ENCODE data around the gene PLPP3. TPM values are rescaled to one million over a fixed set of nuclear protein-coding genes. Genes with fewer than 3 reads are reported as not detected.
A peak's percentile ranks its signal among the peaks of the same experiment; 100 is the strongest.

Gene PLPP3
- total and polyA plus RNA-seq, 2 experiments from 2014 or later: 103 to 159 TPM

DNA sequence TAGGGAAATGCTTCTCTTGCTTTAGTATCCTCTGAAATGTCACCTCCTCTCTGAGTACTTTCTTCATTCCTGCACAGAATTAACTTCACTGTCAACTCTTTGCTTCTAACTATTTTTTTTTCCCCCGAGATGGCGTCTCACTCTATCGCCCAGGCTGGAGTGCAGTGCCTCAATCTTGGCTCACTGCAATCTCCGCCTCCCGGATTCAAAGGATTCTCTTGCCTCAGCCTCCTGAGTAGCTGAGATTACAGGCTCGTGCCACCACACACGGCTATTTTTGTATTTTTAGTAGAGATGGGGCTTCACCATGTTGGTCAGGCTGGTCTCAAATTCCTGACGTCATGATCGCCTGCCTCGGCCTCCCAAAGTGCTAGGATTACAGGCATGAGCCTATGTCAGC, 1.4 kb upstream of the PLPP3 start:
- Histone ChIP-seq H3K9me3 (ENCODE audit: low read depth) (no peaks in the 10 kb centered on the region), H3K4me3 (no peak overlapping the region), H3K27me3 (no peaks in the 10 kb centered on the region), H4K20me1 (ENCODE audit: insufficient read depth, poor library complexity, severe bottlenecking) (peaks cover 23% of the 10 kb centered on the region), H3K4me1 (ENCODE audit: insufficient read depth) (peaks cover 11% of the 10 kb centered on the region), H3K27ac (no peak overlapping the region), H3K79me2 (peaks cover 44% of the 10 kb centered on the region), H2AFZ (no peak overlapping the region), H3K9me2 (replicated peaks; ENCODE audit: insufficient read depth) (no peaks in the 10 kb centered on the region), H3K36me3 (replicated peaks; ENCODE audit: insufficient read depth, low read depth) (no peaks in the 10 kb centered on the region), H3K4me2 (peak overlapping the region; percentile 79)
- TF ChIP-seq, protein P1, sequence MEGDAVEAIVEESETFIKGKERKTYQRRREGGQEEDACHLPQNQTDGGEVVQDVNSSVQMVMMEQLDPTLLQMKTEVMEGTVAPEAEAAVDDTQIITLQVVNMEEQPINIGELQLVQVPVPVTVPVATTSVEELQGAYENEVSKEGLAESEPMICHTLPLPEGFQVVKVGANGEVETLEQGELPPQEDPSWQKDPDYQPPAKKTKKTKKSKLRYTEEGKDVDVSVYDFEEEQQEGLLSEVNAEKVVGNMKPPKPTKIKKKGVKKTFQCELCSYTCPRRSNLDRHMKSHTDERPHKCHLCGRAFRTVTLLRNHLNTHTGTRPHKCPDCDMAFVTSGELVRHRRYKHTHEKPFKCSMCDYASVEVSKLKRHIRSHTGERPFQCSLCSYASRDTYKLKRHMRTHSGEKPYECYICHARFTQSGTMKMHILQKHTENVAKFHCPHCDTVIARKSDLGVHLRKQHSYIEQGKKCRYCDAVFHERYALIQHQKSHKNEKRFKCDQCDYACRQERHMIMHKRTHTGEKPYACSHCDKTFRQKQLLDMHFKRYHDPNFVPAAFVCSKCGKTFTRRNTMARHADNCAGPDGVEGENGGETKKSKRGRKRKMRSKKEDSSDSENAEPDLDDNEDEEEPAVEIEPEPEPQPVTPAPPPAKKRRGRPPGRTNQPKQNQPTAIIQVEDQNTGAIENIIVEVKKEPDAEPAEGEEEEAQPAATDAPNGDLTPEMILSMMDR (IDR thresholded peaks at IDR 0.05; ENCODE audit: poor library complexity): no peak
- TF ChIP-seq EZH2 (IDR thresholded peaks at IDR 0.05; ENCODE audit: borderline replicate concordance) (no peak), EZH2phosphoT487 (IDR thresholded peaks at IDR 0.05; ENCODE audit: low read depth, severe bottlenecking, unreplicated experiment) (no peak)
- DNase-seq (ENCODE audit: low spot score): no peak
- WGBS (ENCODE audit: low lambda C conversion rate, missing lambda C conversion rate): 78% methylated on average over 10 of the region's 10 CpGs

DNA sequence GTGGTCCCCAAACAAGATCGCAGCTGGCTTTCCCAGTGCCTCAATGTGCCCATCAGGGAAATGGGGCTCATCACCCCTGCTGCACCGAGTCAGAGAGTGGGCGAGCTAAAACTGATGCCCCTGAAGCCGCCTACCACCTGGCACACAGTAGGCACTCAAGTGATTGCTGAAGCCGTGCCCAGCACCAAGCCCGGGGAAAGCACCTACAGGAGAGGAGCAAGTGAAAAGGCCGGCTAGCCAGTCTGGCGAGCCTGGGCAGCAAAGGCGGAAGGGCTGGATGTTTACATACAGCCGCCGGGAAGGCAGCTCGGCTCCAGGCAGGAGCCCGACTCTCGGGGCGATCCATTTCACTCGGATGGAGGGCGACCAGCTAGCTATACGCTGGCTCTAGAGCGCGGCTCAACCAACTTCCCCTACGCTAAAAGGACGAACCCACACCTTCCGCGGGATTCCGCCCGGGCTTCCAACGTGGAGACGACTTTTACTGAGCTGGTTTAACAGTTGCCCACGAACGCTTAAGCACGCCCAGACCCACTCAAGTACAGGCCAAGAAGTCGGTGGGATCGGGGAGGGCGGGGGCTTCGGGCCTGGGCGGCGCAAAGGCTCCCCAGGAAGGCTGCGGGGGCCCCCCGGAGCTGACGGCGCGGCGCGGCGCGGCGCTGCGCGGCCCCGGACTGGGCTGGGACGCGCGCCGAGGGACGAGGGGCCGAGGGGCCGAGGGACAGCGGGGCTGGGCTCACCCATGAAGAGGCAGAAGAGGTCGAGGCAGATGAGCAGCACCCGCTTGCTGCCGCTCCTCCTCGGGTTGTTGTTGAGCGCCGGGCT, 1.0 kb downstream of the PLPP3 start:
- no peaks in the 10 kb centered on the region for H3K9me2 ChIP-seq (replicated peaks; ENCODE audit: insufficient read depth)
- H3K4me1 ChIP-seq (ENCODE audit: insufficient read depth): peaks cover 24% of the 10 kb centered on the region
- H3K9me3 ChIP-seq (ENCODE audit: low read depth): no peaks in the 10 kb centered on the region
- peak overlapping the region; percentile 98 for H3K27ac ChIP-seq
- H3K79me2 ChIP-seq: peaks cover 69% of the 10 kb centered on the region
- H4K20me1 ChIP-seq (ENCODE audit: insufficient read depth, poor library complexity, severe bottlenecking): peaks cover 47% of the 10 kb centered on the region
- 2% methylated on average over 40 of the region's 64 CpGs for WGBS (ENCODE audit: low lambda C conversion rate, missing lambda C conversion rate)
- H3K27me3 ChIP-seq: no peaks in the 10 kb centered on the region
- peak overlapping the region; percentile 29 for H2AFZ ChIP-seq
- TF ChIP-seq, protein P1 (IDR thresholded peaks at IDR 0.05; ENCODE audit: poor library complexity): no peak
- no peak for TF ChIP-seq EZH2 (IDR thresholded peaks at IDR 0.05; ENCODE audit: borderline replicate concordance)
- TF ChIP-seq EZH2phosphoT487 (IDR thresholded peaks at IDR 0.05; ENCODE audit: low read depth, severe bottlenecking, unreplicated experiment): no peak
- DNase-seq (ENCODE audit: low spot score): peak; percentile 72
- H3K4me2 ChIP-seq: peak overlapping the region; percentile 79
- no peaks in the 10 kb centered on the region for H3K36me3 ChIP-seq (replicated peaks; ENCODE audit: insufficient read depth, low read depth)
- H3K4me3 ChIP-seq: peak overlapping the region; percentile 62

DNA sequence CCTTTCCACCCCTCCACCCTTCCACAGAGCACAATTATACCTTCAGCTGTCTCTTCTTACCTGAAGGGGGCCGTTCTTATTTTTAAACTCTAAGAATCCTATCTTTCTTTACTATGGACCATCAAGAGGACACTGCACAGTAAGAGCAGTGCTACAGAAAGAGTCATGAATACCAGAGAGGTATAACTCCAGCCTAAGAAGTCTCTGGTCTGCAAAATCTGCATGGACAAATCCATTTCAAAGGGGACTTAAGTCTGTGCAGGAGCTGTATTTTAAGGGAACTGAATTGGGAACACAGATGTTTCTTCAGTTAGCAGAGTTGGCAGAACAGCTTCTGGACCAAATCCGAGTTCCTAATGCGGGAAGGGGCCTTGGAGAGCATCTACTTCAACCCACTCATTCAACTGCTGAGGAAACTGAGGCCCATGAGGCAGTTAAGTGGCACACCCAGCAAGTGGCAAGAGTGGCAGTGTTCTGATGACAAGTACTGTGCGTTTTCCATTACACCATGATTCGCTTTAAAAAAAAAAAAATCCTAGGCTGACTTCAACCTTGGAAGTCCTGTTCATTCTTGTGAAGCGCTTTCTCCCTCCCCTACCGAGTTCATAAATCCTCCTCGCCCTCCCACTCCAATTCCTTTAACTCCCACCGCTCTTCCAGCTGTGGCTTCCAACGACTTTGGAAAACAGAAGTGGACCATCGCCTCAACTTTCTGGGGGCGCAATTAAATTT, 1.8 kb downstream of the PLPP3 start:
- Histone ChIP-seq H3K4me1 (ENCODE audit: insufficient read depth) (peaks cover 32% of the 10 kb centered on the region), H3K36me3 (replicated peaks; ENCODE audit: insufficient read depth, low read depth) (no peaks in the 10 kb centered on the region), H3K9me2 (replicated peaks; ENCODE audit: insufficient read depth) (no peaks in the 10 kb centered on the region), H2AFZ (no peak overlapping the region), H3K27ac (peak overlapping the region; percentile 98), H3K9me3 (ENCODE audit: low read depth) (no peaks in the 10 kb centered on the region), H3K27me3 (no peaks in the 10 kb centered on the region), H3K79me2 (peaks cover 76% of the 10 kb centered on the region), H3K4me2 (peak overlapping the region; percentile 79), H4K20me1 (ENCODE audit: insufficient read depth, poor library complexity, severe bottlenecking) (peaks cover 55% of the 10 kb centered on the region), H3K4me3 (peak overlapping the region; percentile 62)
- 4% methylated on average over 12 of the region's 12 CpGs for WGBS (ENCODE audit: low lambda C conversion rate, missing lambda C conversion rate)
- DNase-seq (ENCODE audit: low spot score): no peak
- TF ChIP-seq EZH2 (IDR thresholded peaks at IDR 0.05; ENCODE audit: borderline replicate concordance) (no peak), EZH2phosphoT487 (IDR thresholded peaks at IDR 0.05; ENCODE audit: low read depth, severe bottlenecking, unreplicated experiment) (no peak)
- TF ChIP-seq, protein P1 (IDR thresholded peaks at IDR 0.05; ENCODE audit: poor library complexity): no peak
